GM21723 (cell line): ENCODE results near the gene CASZ1.

Experiments
- ATAC-seq: cut with Tn5 transposase; IDR thresholded peaks from one replicate; pipeline ENCODE4 v1.9.1; 2021; ENCODE audit warnings: mild to moderate bottlenecking, moderate library complexity; ENCODE audit not compliant: unreplicated experiment

CASZ1 gene

GRCh38 chr1:10776190-10776905 is 20.1 kb downstream of the CASZ1 start:
- no peak for ATAC-seq

- no peak for ATAC-seq
Measured at GRCh38 chr1:10775763-10776162, 20.7 kb downstream of the CASZ1 start.

- no peak for ATAC-seq
Measured at GRCh38 chr1:10774615-10775310, 21.7 kb downstream of the CASZ1 start.

- ATAC-seq, result no peak
Measured at GRCh38 chr1:10773851-10774614, 22.4 kb downstream of the CASZ1 start.

GRCh38 chr1:10773376-10773775 is 23.1 kb downstream of the CASZ1 start:
- no peak for ATAC-seq

- ATAC-seq, result no peak
Measured at GRCh38 chr1:10772711-10773110, 23.7 kb downstream of the CASZ1 start.

- ATAC-seq, result no peak
Measured at GRCh38 chr1:10771789-10772188, 24.7 kb downstream of the CASZ1 start.

- ATAC-seq, result no peak
Measured at GRCh38 chr1:10768552-10768951, 27.9 kb downstream of the CASZ1 start.

GRCh38 chr1:10767282-10767681 is 29.2 kb downstream of the CASZ1 start:
- ATAC-seq, result no peak

GRCh38 chr1:10765734-10766478 is 30.5 kb downstream of the CASZ1 start:
- no peak for ATAC-seq

GRCh38 chr1:10765304-10765703 is 31.1 kb downstream of the CASZ1 start:
- no peak for ATAC-seq

GRCh38 chr1:10764296-10764798 is 32.1 kb downstream of the CASZ1 start:
- no peak for ATAC-seq

- no peak for ATAC-seq
Measured at GRCh38 chr1:10762875-10763274, 33.6 kb downstream of the CASZ1 start.

GRCh38 chr1:10762153-10762523 is 34.3 kb downstream of the CASZ1 start:
- no peak for ATAC-seq

- ATAC-seq, result no peak
Measured at GRCh38 chr1:10761503-10762152, 34.8 kb downstream of the CASZ1 start.

- no peak for ATAC-seq
Measured at GRCh38 chr1:10760566-10761502, 35.6 kb downstream of the CASZ1 start.

GRCh38 chr1:10759413-10760200 is 36.8 kb downstream of the CASZ1 start:
- ATAC-seq, result no peak

GRCh38 chr1:10756842-10757241 is 39.6 kb downstream of the CASZ1 start:
- ATAC-seq, result no peak
